Neural crest cell (in vitro differentiated cells): ENCODE data around the gene CDC42BPG. TPM values are rescaled to one million over a fixed set of nuclear protein-coding genes. Genes with fewer than 3 reads are reported as not detected.

ENCODE experiments used
- DNase-seq: peaks from one replicate; pipeline ENCODE4 v3.0.0; 2021; ENCODE audit warnings: low read depth, mixed read lengths, low spot score
- H3K27ac Mint-ChIP-seq: one replicate; pipeline ENCODE4 v1.8.0; 2021; ENCODE audit warnings: mild to moderate bottlenecking, mixed read lengths; ENCODE audit not compliant: unreplicated experiment
- H3K27me3 Mint-ChIP-seq: 2 replicates; pipeline ENCODE4 v1.8.0; 2021; ENCODE audit warnings: low read depth, mild to moderate bottlenecking, mixed read lengths
- H3K36me3 Mint-ChIP-seq: 2 replicates; pipeline ENCODE4 v1.8.0; 2021; ENCODE audit warnings: low read depth, mild to moderate bottlenecking, mixed read lengths
- H3K4me1 Mint-ChIP-seq: 2 replicates; pipeline ENCODE4 v1.8.0; 2021; ENCODE audit warnings: mixed read lengths
- H3K4me3 Mint-ChIP-seq: one replicate; pipeline ENCODE4 v1.8.0; 2021; ENCODE audit warnings: mild to moderate bottlenecking, mixed read lengths
- H3K9me3 Mint-ChIP-seq: 2 replicates; pipeline ENCODE4 v1.8.0; 2021; ENCODE audit warnings: mixed read lengths
- total RNA-seq: library from RNA; stranded (reverse); gene quantifications from 2 replicates; pipeline ENCODE4 v1.2.1, GENCODE V29; 2021
- TF ChIP-seq, protein P1 (sequence below): fragments of 200-600 bp; sonication (generic); conservative IDR thresholded peaks from 2 replicates; pipeline ENCODE4 v1.5.0; 2021; ENCODE audit warnings: antibody characterized with exemption, mild to moderate bottlenecking

Gene CDC42BPG
- total RNA-seq, 1 donor from 2014 or later, result 3.5 TPM

DNA sequence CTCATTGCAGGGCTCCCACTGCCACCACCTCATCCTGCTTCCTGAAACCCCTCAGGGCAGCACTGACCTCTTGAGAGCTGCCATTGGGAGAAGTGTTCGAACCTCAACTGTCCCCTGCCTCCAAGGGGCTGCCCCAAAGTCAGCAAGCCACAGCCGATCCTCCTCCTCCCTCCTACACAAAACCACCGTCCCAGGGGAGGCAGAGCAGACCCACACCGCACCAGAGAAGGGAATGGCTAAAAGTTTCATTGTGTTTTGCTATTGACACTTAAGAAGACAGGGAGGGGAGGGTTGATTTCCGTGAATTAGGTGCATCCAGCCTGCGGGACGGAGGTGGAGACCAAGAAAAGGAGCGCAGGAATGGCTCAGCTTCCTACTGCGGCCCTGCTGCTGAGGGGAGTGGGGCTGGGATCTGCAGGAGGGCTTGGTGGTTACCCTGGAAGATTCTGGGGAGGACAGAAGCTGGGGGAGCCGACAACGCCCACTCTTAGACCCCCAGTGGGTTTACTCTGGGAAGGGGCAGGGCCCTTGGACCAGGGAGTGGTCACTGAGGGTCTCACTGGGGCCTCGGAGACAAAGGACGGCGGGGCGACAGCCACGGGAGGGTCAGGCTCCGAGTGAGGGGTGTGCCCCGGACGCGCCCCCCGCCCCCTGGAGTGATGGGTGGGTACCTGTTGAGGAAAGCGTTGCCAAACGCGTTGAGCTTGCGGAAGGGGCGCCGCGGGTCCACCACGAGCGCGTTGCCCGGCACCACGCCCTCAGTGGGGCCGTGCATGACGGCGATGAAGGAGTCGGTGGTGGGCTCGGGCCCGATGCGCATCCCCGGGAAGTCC, 33.2 kb upstream of the CDC42BPG start:
- Mint-ChIP-seq H3K27me3 (no peaks in the 10 kb centered on the region), H3K4me3 (peak overlapping the region; percentile 98), H3K27ac (peak overlapping the region; percentile 78), H3K36me3 (no peaks in the 10 kb centered on the region), H3K9me3 (no peaks in the 10 kb centered on the region), H3K4me1 (peaks cover 58% of the 10 kb centered on the region)
- TF ChIP-seq, protein P1, sequence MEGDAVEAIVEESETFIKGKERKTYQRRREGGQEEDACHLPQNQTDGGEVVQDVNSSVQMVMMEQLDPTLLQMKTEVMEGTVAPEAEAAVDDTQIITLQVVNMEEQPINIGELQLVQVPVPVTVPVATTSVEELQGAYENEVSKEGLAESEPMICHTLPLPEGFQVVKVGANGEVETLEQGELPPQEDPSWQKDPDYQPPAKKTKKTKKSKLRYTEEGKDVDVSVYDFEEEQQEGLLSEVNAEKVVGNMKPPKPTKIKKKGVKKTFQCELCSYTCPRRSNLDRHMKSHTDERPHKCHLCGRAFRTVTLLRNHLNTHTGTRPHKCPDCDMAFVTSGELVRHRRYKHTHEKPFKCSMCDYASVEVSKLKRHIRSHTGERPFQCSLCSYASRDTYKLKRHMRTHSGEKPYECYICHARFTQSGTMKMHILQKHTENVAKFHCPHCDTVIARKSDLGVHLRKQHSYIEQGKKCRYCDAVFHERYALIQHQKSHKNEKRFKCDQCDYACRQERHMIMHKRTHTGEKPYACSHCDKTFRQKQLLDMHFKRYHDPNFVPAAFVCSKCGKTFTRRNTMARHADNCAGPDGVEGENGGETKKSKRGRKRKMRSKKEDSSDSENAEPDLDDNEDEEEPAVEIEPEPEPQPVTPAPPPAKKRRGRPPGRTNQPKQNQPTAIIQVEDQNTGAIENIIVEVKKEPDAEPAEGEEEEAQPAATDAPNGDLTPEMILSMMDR, result no peak
- no peak for DNase-seq

DNA sequence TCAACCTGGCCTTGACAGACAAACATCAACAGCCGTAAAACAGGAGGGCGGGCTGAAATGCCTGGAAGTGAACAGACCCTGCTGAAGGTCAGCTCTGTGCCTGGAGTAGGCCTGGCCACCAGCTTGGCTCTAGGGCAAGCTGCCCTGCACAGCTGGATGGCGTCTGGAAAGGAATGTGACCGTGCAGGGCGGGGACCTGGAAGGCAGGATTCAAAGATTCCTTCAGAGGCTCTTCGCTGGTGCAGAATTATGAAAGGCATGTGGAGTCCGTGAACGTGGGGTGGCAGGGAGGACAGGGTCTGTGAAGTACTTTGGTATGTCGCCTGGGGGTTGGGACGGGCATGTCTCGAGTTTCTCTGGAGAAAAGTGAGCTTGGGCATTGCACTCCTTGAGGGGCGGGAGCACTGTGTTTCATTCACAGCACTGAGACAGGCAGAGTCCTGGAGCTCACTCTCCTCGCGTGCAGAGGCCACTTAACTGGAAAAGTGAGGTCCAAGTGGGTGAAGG, 32.4 kb upstream of the CDC42BPG start:
- Mint-ChIP-seq H3K9me3 (no peaks in the 10 kb centered on the region), H3K36me3 (no peaks in the 10 kb centered on the region), H3K4me3 (peak overlapping the region; percentile 98), H3K27ac (peak overlapping the region; percentile 48), H3K4me1 (peaks cover 58% of the 10 kb centered on the region), H3K27me3 (no peaks in the 10 kb centered on the region)
- no peak for DNase-seq
- TF ChIP-seq, protein P1, result no peak

GRCh38 chr11:64876229-64876750, 31.8 kb upstream of the CDC42BPG start:
- H3K9me3 Mint-ChIP-seq, result no peaks in the 10 kb centered on the region
- peak overlapping the region; percentile 98 for H3K4me3 Mint-ChIP-seq
- H3K4me1 Mint-ChIP-seq, result peaks cover 62% of the 10 kb centered on the region
- peak overlapping the region; percentile 48 for H3K27ac Mint-ChIP-seq
- H3K36me3 Mint-ChIP-seq, result no peaks in the 10 kb centered on the region
- TF ChIP-seq, protein P1, result no peak
- no peaks in the 10 kb centered on the region for H3K27me3 Mint-ChIP-seq
- no peak for DNase-seq

- no peaks in the 10 kb centered on the region for H3K27me3 Mint-ChIP-seq
- H3K4me1 Mint-ChIP-seq, result peaks cover 65% of the 10 kb centered on the region
- H3K27ac Mint-ChIP-seq, result no peak overlapping the region
- no peak for DNase-seq
- H3K36me3 Mint-ChIP-seq, result no peaks in the 10 kb centered on the region
- peak overlapping the region; percentile 98 for H3K4me3 Mint-ChIP-seq
- TF ChIP-seq, protein P1, result no peak
- no peaks in the 10 kb centered on the region for H3K9me3 Mint-ChIP-seq
These were observed 31.1 kb upstream of the CDC42BPG start for GRCh38 chr11:64875369-64876228.
